ENCODE data around the gene COMMD1.
"Not testable (repeated sequence)": the region's sequence is repeated elsewhere in the genome, so short reads cannot be mapped to it uniquely, and the experiment has no call there.

COMMD1 gene

DNA sequence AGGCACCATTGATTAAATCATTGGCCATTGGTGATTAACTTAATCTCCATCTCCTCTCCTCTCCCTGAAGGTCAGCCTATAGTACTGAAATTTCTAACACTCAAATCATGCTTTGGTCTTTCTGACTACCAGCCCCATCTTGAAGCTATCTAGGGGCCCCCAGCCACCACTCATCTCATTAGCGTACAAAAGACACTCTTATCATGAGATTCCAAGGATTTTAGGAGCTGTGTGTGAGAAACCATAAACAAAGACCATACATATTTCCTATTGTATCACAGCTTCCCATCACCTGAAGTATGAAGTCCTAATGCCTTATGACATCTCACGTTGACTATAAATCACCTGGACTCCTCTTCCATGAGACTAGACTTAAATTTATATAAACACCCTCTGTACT lies 196.4 kb downstream of the COMMD1 start:
- in situ Hi-C loops (cut with HindIII; ENCODE audit: low pct_ligation_motif_present, low pct_unique_long_range_greater_than_20kb, low sequenced_read_pairs), result no loop called here
- no peak for DNase-seq

DNA sequence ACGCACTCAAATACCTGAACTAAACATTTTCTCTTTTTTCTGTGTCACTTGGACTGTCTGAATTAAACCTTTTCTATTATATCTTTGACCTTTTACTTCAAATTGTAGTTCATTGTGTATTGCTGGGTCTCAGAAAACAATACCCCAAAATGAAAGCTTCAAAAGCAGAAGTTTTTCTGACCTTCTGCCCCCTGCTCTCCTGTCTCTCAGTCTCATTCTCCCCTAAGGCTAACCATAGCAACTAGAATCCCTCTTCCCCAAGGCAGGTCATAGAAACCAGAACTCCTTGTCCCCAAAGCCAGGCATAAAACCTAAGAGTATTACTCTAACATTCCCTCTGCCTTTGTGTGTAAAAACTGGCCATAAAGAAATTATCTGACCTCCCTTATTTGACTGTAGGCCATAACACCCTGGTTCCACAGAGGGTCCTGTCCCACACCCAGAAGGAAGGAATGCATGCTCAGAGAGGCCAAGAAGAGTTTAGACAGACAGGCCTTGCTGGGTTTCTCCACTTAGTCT lies 197.0 kb downstream of the COMMD1 start:
- no peak for DNase-seq
- in situ Hi-C loops (cut with HindIII; ENCODE audit: low pct_ligation_motif_present, low pct_unique_long_range_greater_than_20kb, low sequenced_read_pairs), result no loop called here

DNA sequence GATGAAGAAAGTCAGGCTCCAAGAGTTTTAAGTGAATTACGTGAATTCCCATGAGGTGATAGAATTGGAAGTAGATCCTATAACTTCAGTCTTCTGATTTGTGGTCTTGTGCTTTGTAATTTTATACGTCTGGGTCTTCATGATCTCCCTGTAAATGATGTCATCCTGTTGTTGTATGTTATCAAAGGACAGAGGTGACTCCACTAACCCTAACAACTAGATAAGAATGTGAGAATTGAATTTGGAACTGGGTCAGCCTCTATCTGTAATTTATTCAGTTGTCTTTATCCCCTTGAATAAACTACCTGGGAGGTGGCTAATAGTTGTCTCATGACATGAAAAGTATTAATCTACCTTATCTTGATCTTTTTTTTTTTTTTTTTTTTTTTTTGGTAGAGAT lies 204.1 kb downstream of the COMMD1 start:
- DNase-seq, result no peak
- in situ Hi-C loops (cut with HindIII; ENCODE audit: low pct_ligation_motif_present, low pct_unique_long_range_greater_than_20kb, low sequenced_read_pairs), result no loop called here

DNA sequence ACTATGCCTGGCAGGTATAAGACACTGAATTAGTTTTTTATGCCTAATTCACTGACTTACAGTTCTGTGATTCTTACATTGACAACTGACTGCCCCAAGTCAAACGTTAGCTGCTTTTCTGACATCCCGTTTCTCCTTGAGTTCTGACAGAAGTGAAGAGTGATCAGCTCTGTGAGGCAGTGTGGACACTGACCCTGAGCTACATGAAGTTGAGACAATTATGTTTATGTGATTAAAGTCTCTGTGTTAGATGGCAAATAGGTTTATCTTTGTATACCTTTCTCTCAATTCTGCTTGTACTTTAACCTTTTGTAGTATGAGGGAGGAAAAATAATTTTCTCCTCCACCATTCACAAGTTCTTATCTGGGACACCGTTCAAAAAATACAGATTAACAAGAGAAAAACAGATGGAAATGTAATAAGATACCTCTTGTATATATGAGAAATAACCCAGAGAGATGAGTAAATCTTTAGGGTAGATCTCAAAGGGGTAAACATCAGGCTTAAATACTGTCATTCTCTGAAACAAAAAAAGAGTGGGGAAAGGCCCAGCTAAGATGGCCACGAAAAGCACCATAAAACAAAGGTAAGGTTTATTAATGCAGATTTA lies 205.0 kb downstream of the COMMD1 start:
- DNase-seq, result no peak
- in situ Hi-C loops (cut with HindIII; ENCODE audit: low pct_ligation_motif_present, low pct_unique_long_range_greater_than_20kb, low sequenced_read_pairs), result no loop called here

DNA sequence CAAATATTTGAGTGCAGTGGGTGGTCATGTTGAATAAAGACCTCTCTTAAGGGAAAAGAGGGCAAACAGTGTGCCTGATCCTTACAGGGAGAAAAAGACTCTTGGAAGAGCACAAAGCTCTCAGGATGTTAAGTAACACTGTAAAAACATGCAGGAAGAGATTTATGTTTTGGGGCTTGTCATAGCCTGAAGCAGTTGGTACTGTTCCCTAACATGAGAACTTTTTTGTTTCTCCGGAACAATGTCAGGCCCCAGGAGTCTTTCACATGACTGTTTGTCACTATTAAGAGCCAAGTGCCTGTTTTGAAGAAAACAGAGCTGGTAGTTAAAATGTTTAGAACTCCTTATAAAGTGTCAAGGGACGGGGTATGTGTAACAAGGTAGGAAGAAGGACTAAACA lies 206.7 kb downstream of the COMMD1 start:
- in situ Hi-C loops (cut with HindIII; ENCODE audit: low pct_ligation_motif_present, low pct_unique_long_range_greater_than_20kb, low sequenced_read_pairs), result no loop called here
- DNase-seq, result no peak

DNA sequence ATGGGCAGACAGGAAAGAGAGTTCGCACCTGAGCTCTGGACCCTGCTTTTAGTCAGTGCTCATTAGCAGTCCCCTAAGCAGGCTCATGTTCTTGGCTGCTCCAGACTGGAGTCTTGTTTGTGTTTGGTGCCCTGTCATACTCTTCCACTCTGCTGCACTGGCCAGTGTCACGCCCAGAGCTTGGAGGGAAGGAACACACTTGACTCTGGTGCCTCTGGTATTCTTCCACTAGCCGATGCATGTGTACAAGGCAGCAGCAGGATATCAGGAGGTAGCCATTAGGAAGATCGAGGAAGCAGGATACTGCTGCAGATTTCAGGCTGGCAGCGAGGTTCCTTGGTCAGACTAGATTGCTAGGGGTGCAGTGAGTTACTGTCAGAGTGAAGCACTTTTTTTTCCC lies 209.1 kb downstream of the COMMD1 start:
- no peak for DNase-seq
- in situ Hi-C loops (cut with HindIII; ENCODE audit: low pct_ligation_motif_present, low pct_unique_long_range_greater_than_20kb, low sequenced_read_pairs), result no loop called here

DNA sequence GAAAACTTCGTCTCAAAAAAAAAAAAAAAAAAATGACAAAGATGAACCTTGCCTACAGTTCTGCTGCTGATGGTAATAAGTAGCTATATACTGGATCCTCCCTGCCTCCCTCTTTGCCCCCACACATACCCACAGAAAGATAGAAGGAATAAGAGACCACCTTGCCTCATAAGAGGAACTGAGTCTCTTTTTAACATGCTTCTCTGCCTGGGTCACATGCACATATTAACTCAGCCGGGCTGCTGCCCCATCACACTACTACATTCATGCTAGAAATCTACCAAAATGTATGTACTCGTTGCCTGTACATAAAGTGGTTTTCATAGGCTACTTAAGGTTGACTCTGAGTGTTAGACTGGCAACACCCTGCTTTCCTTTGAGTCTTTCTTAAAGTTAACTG lies 211.5 kb downstream of the COMMD1 start:
- in situ Hi-C loops (cut with HindIII; ENCODE audit: low pct_ligation_motif_present, low pct_unique_long_range_greater_than_20kb, low sequenced_read_pairs), result no loop called here
- DNase-seq, result no peak

DNA sequence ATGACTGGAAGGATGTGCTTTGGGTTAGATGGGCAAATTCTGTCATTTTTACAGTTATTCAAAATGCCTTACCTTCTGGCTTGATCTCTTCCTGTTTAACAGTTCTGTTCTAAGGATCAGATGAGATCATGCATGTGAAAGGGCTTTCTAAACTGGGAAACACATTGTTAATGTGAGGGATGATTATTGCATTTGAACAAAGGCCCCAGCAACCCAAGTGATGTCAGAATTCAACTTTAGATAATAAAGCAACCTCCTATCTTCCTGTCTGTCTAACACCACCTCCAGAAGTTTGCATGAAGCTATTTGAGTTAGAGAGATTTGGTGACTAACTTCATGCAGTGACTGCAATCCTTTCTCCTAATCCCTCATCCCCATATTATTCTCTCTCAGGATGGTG lies 212.7 kb downstream of the COMMD1 start:
- no peak for DNase-seq
- in situ Hi-C loops (cut with HindIII; ENCODE audit: low pct_ligation_motif_present, low pct_unique_long_range_greater_than_20kb, low sequenced_read_pairs), result no loop called here

DNA sequence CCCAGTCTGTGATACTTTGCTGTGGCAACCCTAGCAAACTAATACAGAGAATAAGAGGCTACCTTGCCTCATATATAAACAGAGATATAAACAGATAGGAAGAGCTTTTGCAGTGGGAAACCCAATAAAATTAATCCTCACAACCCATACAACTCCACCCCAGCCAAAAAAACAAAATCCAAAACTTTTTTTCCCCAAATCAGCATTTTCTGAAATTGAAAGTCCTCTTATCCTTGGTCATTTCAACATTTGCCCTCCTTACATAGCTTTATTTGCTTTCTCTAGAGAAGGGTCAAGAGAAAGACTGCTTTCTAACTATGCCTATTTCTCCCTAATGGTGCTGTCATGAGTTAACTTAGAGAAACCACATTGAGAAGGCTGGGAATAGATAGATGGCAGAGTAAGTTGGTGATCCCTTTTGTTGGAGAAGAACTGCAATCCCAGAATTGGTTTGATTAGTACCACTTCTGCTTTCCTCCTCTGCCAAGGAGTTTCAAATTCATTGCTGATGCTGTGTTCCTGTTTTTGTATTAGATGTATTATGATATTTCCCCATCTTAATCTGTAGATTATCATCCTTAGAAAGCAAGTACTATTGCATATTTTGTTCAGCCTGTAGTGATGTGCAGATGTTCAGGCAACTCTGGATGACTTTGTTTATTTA lies 214.0 kb downstream of the COMMD1 start:
- no peak for DNase-seq

DNA sequence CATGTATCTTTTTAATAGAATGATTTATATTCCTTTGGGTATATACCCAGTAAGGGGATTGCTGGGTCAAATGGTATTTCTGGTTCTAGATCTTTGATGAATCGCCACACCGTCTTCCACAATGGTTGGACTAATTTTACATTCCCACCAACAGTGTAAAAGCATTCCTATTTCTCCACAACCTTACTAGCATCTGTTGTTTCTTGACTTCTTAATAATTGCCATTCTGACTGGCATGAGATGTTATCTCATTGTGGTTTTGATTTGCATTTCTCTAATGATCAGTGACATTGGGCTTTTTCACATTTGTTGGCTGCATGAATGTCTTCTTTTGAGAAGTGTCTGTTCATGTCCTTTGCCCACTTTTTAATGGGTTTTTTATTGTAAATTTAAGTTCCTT lies 220.8 kb downstream of the COMMD1 start:
- in situ Hi-C loops (cut with HindIII; ENCODE audit: low pct_ligation_motif_present, low pct_unique_long_range_greater_than_20kb, low sequenced_read_pairs); DNase-seq: not testable (repeated sequence)

More for the DNA sequence above, 214.0 kb downstream of the COMMD1 start:
- in situ Hi-C loops (cut with HindIII; ENCODE audit: low pct_ligation_motif_present, low pct_unique_long_range_greater_than_20kb, low sequenced_read_pairs), result no loop called here

DNA sequence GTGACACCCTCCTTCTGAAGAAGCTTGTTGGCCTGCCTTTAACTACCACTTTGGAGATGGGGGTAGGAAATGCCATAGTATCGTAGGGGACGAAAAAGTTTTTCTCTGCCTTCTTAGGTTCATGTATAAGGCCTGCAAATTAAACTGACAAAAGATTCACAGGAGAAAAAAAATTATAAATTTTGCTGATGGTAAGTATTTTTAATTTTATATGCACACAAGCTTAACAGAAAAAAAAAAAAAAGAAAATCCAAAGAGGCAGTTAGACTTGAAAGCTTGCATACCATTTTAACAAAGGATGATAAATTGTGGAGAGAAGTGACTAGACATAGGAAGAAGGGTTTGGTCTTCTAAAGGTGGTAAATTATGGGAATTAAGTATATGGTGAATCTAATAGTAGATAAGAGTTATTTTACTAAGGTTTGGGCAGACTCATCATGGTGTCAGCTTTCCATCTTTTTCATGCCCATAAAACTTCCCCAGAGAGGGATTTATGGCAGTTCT lies 227.9 kb downstream of the COMMD1 start:
- DNase-seq, result no peak
- in situ Hi-C loops (cut with HindIII; ENCODE audit: low pct_ligation_motif_present, low pct_unique_long_range_greater_than_20kb, low sequenced_read_pairs), result no loop called here

DNA sequence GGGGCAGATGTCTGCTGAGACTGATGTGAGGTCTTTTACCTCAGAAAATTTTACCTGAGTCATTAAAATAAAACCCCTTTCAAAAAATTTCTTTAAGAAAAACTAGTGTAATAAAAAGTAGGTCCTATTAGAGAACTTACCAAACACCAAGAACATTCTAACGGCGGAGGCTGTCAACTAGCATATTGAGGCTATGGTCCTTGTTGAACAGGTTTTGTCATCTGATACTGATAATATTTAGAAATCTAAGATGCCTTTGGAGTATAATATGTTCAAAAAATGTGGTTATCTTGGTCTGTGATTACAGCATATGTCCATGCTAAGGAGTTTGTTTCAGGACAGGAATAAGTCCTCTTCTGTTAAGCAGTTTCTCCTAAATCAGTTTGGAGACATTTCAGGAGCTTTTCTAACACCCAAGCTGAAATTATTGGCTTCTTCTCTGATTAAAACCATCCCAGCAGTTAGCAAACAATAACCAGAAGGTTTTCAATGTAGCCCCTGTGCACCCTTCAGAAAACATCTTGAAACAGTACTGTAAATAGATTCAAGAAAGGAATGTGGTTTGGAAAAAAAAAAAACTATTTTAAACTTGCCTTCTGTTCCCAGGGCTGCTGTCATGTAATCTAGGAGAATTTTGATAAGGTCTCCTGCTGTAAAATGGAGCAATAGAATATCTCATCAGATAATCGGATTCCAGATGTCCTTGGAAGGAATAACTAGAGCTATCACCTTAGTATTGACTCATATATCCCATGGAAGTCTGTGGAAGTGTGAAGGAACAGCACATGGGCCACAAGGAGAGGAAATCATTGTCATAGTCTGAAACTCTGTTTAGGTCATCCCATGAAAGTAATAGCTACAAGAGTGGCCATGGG lies 231.7 kb downstream of the COMMD1 start:
- in situ Hi-C loops (cut with HindIII; ENCODE audit: low pct_ligation_motif_present, low pct_unique_long_range_greater_than_20kb, low sequenced_read_pairs), result no loop called here
- no peak for DNase-seq

DNA sequence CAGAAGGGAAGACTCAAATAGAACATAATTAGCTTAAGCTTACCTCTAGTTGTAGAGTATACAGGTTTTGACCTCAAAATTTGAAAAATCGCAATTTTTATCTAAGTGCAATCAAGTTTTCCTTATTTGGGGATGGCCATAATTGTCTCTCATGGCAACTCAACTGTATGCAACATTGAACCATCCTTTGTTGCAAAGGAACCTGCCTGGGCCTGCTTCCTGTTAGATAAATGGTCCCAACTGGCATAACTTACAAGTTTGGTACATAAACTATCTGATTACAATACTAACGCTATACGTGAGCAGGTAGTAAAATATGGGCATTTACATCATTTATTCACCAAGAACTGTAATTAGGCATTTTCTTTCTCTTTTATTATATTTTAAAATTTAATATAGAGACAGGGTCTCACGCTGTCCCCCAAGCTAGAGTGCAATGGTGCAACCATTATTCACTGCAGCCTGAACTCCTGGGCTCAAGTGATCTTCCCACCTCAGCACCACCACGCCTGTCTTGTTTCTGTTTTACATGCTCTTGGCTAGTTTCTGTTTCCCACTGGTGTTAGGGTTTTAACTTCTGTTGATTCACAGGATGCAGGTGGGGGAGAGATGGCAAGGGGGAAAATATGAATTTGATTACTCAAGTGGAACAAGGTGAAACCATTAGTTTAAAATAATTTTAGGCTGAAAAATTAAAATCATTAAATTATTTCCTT lies 235.1 kb downstream of the COMMD1 start:
- in situ Hi-C loops (cut with HindIII; ENCODE audit: low pct_ligation_motif_present, low pct_unique_long_range_greater_than_20kb, low sequenced_read_pairs), result no loop called here
- DNase-seq, result no peak

DNA sequence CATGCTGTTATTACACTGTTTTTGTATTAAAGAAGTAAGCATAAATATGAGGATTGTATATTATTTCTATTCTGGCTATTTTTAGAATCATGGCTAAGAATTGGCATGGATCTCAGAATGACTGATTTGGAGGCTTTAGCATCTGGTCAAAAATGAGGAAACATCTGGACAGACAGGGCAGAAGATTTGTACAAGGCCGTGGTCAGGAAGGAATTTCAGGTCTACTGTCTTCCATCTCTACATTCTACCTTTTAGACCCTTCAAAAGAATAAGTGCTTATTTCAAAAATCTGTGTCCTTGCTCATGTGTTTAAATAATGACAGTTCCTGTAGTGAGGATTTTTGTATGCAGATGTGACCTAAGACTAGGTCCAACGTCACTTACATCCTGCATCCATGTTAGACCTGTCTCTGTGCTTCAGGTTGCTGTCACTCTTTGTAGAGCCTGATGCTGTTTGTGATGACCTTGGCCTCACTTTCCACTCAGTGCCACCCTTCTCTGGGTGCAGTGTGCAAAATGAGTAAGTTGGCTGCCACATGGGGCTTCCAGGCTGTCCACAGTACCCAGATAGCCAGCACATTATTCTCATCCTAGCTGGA lies 235.8 kb downstream of the COMMD1 start:
- in situ Hi-C loops (cut with HindIII; ENCODE audit: low pct_ligation_motif_present, low pct_unique_long_range_greater_than_20kb, low sequenced_read_pairs), result no loop called here
- no peak for DNase-seq

DNA sequence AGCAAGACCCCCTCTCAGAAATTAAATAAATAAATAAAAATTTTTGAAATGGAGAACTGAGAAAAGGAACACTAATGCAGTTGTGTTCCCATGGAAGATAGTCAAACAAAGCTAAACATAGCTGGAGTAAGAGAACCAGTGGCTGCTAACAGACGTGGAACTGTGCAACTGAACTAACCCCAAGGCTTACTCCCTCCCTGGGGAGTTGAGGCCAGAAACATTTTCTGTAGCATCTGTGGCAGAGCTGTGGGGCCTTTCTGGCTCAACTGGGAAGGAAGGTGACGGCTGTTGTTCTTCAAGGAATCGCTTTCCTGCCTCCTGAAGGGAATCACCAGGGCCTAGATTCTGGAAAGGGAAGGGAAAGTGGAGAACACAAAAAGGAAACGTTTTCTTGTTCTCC lies 236.6 kb downstream of the COMMD1 start:
- in situ Hi-C loops (cut with HindIII; ENCODE audit: low pct_ligation_motif_present, low pct_unique_long_range_greater_than_20kb, low sequenced_read_pairs), result no loop called here
- no peak for DNase-seq

DNA sequence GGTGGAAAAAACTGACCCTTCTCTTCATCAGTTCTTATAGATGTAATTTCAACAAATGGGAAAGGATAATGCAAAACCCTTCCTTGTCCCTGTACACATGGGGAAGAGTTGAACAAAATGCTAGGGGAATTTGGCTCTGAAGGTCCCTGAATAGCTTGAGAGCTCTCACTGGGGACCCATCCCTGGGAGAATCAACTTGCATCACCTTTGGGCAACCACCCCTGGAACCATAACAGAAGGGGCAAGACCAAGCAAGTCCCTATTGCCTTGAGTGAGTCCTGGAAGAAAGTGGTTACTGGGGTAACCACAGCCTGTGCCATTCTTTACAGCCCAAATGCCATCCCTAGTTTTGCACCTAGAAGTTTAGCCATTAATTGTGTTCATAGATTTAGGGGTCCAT lies 238.2 kb downstream of the COMMD1 start:
- in situ Hi-C loops (cut with HindIII; ENCODE audit: low pct_ligation_motif_present, low pct_unique_long_range_greater_than_20kb, low sequenced_read_pairs), result no loop called here

DNA sequence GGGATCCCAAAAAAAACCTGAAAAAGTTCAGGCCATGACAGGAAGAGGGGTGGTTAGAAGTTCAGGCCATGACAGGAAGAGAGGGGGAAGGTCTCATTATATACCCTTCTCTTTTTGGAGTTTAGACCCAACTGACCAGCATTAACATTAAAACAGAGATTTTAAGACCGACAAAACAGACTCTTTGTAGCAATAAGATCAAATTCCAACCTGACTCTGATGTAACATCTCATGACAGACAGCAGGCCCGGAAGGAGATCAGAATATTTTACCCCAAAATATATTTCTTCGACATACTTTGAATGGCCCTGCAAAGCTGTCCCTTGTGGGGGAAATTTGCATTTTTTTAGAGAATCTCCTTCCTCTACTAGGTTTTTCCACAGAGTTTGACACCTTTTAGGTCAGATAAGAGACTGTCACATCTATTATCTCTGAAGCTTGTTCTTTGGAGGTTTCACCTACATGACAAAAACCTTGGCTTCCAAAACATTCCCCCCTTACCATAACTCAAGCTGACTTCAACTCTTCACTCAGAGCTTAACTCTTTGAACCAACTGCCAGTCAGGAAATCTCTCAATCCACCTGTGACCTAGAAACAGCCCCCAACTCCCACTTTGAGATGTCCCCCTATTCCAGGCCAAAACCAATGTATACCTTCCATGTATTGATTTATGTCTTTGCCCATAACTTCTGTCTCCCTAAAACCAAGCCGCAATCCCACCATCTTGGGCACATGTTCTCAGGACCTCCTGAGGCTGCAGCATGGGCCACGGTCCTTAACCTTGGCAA lies 239.4 kb downstream of the COMMD1 start:
- in situ Hi-C loops (cut with HindIII; ENCODE audit: low pct_ligation_motif_present, low pct_unique_long_range_greater_than_20kb, low sequenced_read_pairs), result no loop called here
- no peak for DNase-seq

More for the DNA sequence above, 238.2 kb downstream of the COMMD1 start:
- no peak for DNase-seq

Measured in ACHN (cell line).